ENCODE data around the gene CTNND1.

Gene CTNND1

GRCh38 chr11:57764021-57764420, 2.4 kb downstream of the CTNND1 start:
- no peak for DNase-seq
- Histone ChIP-seq H3K56ac (ENCODE audit: low read length) (peak overlapping the region; percentile 88), H3K9ac (ENCODE audit: low read length) (peak overlapping the region; percentile 90), H3K18ac (ENCODE audit: low read length) (no peak overlapping the region), H2BK120ac (ENCODE audit: low read depth, low read length) (no peak overlapping the region), H3K4me1 (ENCODE audit: control insufficient read depth, low read depth, low read length) (peaks cover 5% of the 10 kb centered on the region), H3K4ac (ENCODE audit: low read depth, low read length) (no peak overlapping the region), H2BK15ac (replicated peaks; ENCODE audit: low read depth) (no peak overlapping the region), H3K36me3 (ENCODE audit: control insufficient read depth, insufficient read depth, low read length) (no peaks in the 10 kb centered on the region), H3K79me1 (ENCODE audit: low read length) (no peaks in the 10 kb centered on the region), H4K8ac (ENCODE audit: low read depth, low read length) (no peak overlapping the region), H2BK5ac (ENCODE audit: low read length) (no peak overlapping the region), H2AK5ac (ENCODE audit: low read length) (no peak overlapping the region), H3K79me2 (ENCODE audit: control insufficient read depth, insufficient read depth, low read length) (peaks cover 65% of the 10 kb centered on the region), H3K27me3 (ENCODE audit: insufficient read depth, low read length, poor library complexity) (no peaks in the 10 kb centered on the region), H4K5ac (ENCODE audit: low read length) (no peak overlapping the region), H3K4me2 (ENCODE audit: low read length) (peak overlapping the region; percentile 98), H3K23ac (ENCODE audit: low read length) (no peak overlapping the region), H3K27ac (ENCODE audit: low read depth, low read length) (no peak overlapping the region), H3K4me3 (ENCODE audit: low read length) (peak overlapping the region; percentile 73)
- no CpG with 5 or more reads among the region's 4 CpGs for WGBS (ENCODE audit: extremely low coverage, insufficient coverage, low lambda C conversion rate)

- Histone ChIP-seq H3K56ac (ENCODE audit: low read length) (peak overlapping the region; percentile 66), H3K4me3 (ENCODE audit: low read length) (no peak overlapping the region), H3K9ac (ENCODE audit: low read length) (peak overlapping the region; percentile 48), H3K23ac (ENCODE audit: low read length) (no peak overlapping the region), H3K79me2 (ENCODE audit: control insufficient read depth, insufficient read depth, low read length) (peaks cover 70% of the 10 kb centered on the region), H3K4me1 (ENCODE audit: control insufficient read depth, low read depth, low read length) (peaks cover 5% of the 10 kb centered on the region), H2AK5ac (ENCODE audit: low read length) (no peak overlapping the region), H2BK120ac (ENCODE audit: low read depth, low read length) (no peak overlapping the region), H4K5ac (ENCODE audit: low read length) (no peak overlapping the region), H3K18ac (ENCODE audit: low read length) (no peak overlapping the region), H3K4ac (ENCODE audit: low read depth, low read length) (no peak overlapping the region), H4K8ac (ENCODE audit: low read depth, low read length) (no peak overlapping the region), H3K4me2 (ENCODE audit: low read length) (peak overlapping the region; percentile 23), H2BK5ac (ENCODE audit: low read length) (no peak overlapping the region), H3K36me3 (ENCODE audit: control insufficient read depth, insufficient read depth, low read length) (no peaks in the 10 kb centered on the region), H3K27me3 (ENCODE audit: insufficient read depth, low read length, poor library complexity) (no peaks in the 10 kb centered on the region), H3K27ac (ENCODE audit: low read depth, low read length) (no peak overlapping the region), H2BK15ac (replicated peaks; ENCODE audit: low read depth) (no peak overlapping the region), H3K79me1 (ENCODE audit: low read length) (no peaks in the 10 kb centered on the region)
- DNase-seq = no peak
- no CpG with 5 or more reads among the region's 2 CpGs for WGBS (ENCODE audit: extremely low coverage, insufficient coverage, low lambda C conversion rate)
These were observed 3.0 kb downstream of the CTNND1 start for GRCh38 chr11:57764566-57764965.

- Histone ChIP-seq H3K4me1 (ENCODE audit: control insufficient read depth, low read depth, low read length) (peaks cover 5% of the 10 kb centered on the region), H3K27me3 (ENCODE audit: insufficient read depth, low read length, poor library complexity) (no peaks in the 10 kb centered on the region), H2BK5ac (ENCODE audit: low read length) (no peak overlapping the region), H2BK120ac (ENCODE audit: low read depth, low read length) (no peak overlapping the region), H3K79me2 (ENCODE audit: control insufficient read depth, insufficient read depth, low read length) (peaks cover 74% of the 10 kb centered on the region), H4K5ac (ENCODE audit: low read length) (no peak overlapping the region), H3K36me3 (ENCODE audit: control insufficient read depth, insufficient read depth, low read length) (no peaks in the 10 kb centered on the region), H3K4me3 (ENCODE audit: low read length) (no peak overlapping the region), H3K4me2 (ENCODE audit: low read length) (peak overlapping the region; percentile 23), H3K27ac (ENCODE audit: low read depth, low read length) (no peak overlapping the region), H3K23ac (ENCODE audit: low read length) (no peak overlapping the region), H3K18ac (ENCODE audit: low read length) (no peak overlapping the region), H3K4ac (ENCODE audit: low read depth, low read length) (no peak overlapping the region), H3K56ac (ENCODE audit: low read length) (peak overlapping the region; percentile 66), H4K8ac (ENCODE audit: low read depth, low read length) (no peak overlapping the region), H2AK5ac (ENCODE audit: low read length) (no peak overlapping the region), H2BK15ac (replicated peaks; ENCODE audit: low read depth) (no peak overlapping the region), H3K79me1 (ENCODE audit: low read length) (no peaks in the 10 kb centered on the region), H3K9ac (ENCODE audit: low read length) (peak overlapping the region; percentile 48)
- DNase-seq = no peak
- WGBS (ENCODE audit: extremely low coverage, insufficient coverage, low lambda C conversion rate) = no CpG with 5 or more reads among the region's 2 CpGs
These were observed 3.4 kb downstream of the CTNND1 start for GRCh38 chr11:57764972-57765371.

- Histone ChIP-seq H2AK5ac (ENCODE audit: low read length) (no peak overlapping the region), H2BK120ac (ENCODE audit: low read depth, low read length) (no peak overlapping the region), H3K79me1 (ENCODE audit: low read length) (no peaks in the 10 kb centered on the region), H3K79me2 (ENCODE audit: control insufficient read depth, insufficient read depth, low read length) (peaks cover 88% of the 10 kb centered on the region), H3K9ac (ENCODE audit: low read length) (no peak overlapping the region), H3K27ac (ENCODE audit: low read depth, low read length) (no peak overlapping the region), H3K27me3 (ENCODE audit: insufficient read depth, low read length, poor library complexity) (no peaks in the 10 kb centered on the region), H3K4me2 (ENCODE audit: low read length) (no peak overlapping the region), H3K56ac (ENCODE audit: low read length) (no peak overlapping the region), H3K4ac (ENCODE audit: low read depth, low read length) (no peak overlapping the region), H4K8ac (ENCODE audit: low read depth, low read length) (no peak overlapping the region), H3K4me1 (ENCODE audit: control insufficient read depth, low read depth, low read length) (peaks cover 11% of the 10 kb centered on the region), H2BK5ac (ENCODE audit: low read length) (no peak overlapping the region), H2BK15ac (replicated peaks; ENCODE audit: low read depth) (no peak overlapping the region), H3K23ac (ENCODE audit: low read length) (no peak overlapping the region), H3K18ac (ENCODE audit: low read length) (no peak overlapping the region), H3K36me3 (ENCODE audit: control insufficient read depth, insufficient read depth, low read length) (no peaks in the 10 kb centered on the region), H4K5ac (ENCODE audit: low read length) (no peak overlapping the region), H3K4me3 (ENCODE audit: low read length) (no peak overlapping the region)
- no peak for DNase-seq
- WGBS (ENCODE audit: extremely low coverage, insufficient coverage, low lambda C conversion rate) = no CpG with 5 or more reads among the region's 1 CpG
These were observed 9.2 kb downstream of the CTNND1 start for GRCh38 chr11:57770793-57771192.

GRCh38 chr11:57771365-57771764, 9.8 kb downstream of the CTNND1 start:
- Histone ChIP-seq H3K56ac (ENCODE audit: low read length) (no peak overlapping the region), H3K4me2 (ENCODE audit: low read length) (no peak overlapping the region), H2BK120ac (ENCODE audit: low read depth, low read length) (no peak overlapping the region), H4K5ac (ENCODE audit: low read length) (no peak overlapping the region), H3K18ac (ENCODE audit: low read length) (no peak overlapping the region), H3K27ac (ENCODE audit: low read depth, low read length) (no peak overlapping the region), H4K8ac (ENCODE audit: low read depth, low read length) (no peak overlapping the region), H3K23ac (ENCODE audit: low read length) (no peak overlapping the region), H3K36me3 (ENCODE audit: control insufficient read depth, insufficient read depth, low read length) (no peaks in the 10 kb centered on the region), H3K4me3 (ENCODE audit: low read length) (no peak overlapping the region), H3K27me3 (ENCODE audit: insufficient read depth, low read length, poor library complexity) (no peaks in the 10 kb centered on the region), H2AK5ac (ENCODE audit: low read length) (no peak overlapping the region), H3K9ac (ENCODE audit: low read length) (no peak overlapping the region), H2BK15ac (replicated peaks; ENCODE audit: low read depth) (no peak overlapping the region), H3K4me1 (ENCODE audit: control insufficient read depth, low read depth, low read length) (peaks cover 17% of the 10 kb centered on the region), H3K79me1 (ENCODE audit: low read length) (no peaks in the 10 kb centered on the region), H3K4ac (ENCODE audit: low read depth, low read length) (no peak overlapping the region), H3K79me2 (ENCODE audit: control insufficient read depth, insufficient read depth, low read length) (peaks cover 88% of the 10 kb centered on the region), H2BK5ac (ENCODE audit: low read length) (no peak overlapping the region)
- no peak for DNase-seq
- 100% methylated on average over 1 of the region's 3 CpGs for WGBS (ENCODE audit: extremely low coverage, insufficient coverage, low lambda C conversion rate)

- no peaks in the 10 kb centered on the region for H3K36me3 ChIP-seq (ENCODE audit: control insufficient read depth, insufficient read depth, low read length)
- H4K5ac ChIP-seq (ENCODE audit: low read length) = no peak overlapping the region
- no peak for DNase-seq
- no peak overlapping the region for H2AK5ac ChIP-seq (ENCODE audit: low read length)
- H3K4me1 ChIP-seq (ENCODE audit: control insufficient read depth, low read depth, low read length) = peaks cover 22% of the 10 kb centered on the region
- no peaks in the 10 kb centered on the region for H3K27me3 ChIP-seq (ENCODE audit: insufficient read depth, low read length, poor library complexity)
- peaks cover 88% of the 10 kb centered on the region for H3K79me2 ChIP-seq (ENCODE audit: control insufficient read depth, insufficient read depth, low read length)
- no peak overlapping the region for H3K4ac ChIP-seq (ENCODE audit: low read depth, low read length)
- no peak overlapping the region for H2BK120ac ChIP-seq (ENCODE audit: low read depth, low read length)
- H2BK5ac ChIP-seq (ENCODE audit: low read length) = no peak overlapping the region
- no peak overlapping the region for H3K4me3 ChIP-seq (ENCODE audit: low read length)
- no peak overlapping the region for H4K8ac ChIP-seq (ENCODE audit: low read depth, low read length)
- WGBS (ENCODE audit: extremely low coverage, insufficient coverage, low lambda C conversion rate) = no CpG with 5 or more reads among the region's 4 CpGs
- H3K56ac ChIP-seq (ENCODE audit: low read length) = no peak overlapping the region
- H3K79me1 ChIP-seq (ENCODE audit: low read length) = no peaks in the 10 kb centered on the region
- no peak overlapping the region for H3K4me2 ChIP-seq (ENCODE audit: low read length)
- H3K18ac ChIP-seq (ENCODE audit: low read length) = no peak overlapping the region
- no peak overlapping the region for H2BK15ac ChIP-seq (replicated peaks; ENCODE audit: low read depth)
- H3K27ac ChIP-seq (ENCODE audit: low read depth, low read length) = no peak overlapping the region
- H3K23ac ChIP-seq (ENCODE audit: low read length) = no peak overlapping the region
- no peak overlapping the region for H3K9ac ChIP-seq (ENCODE audit: low read length)
These were observed 11.0 kb downstream of the CTNND1 start for GRCh38 chr11:57772562-57772961.
